K562 (cell line): ENCODE data around the gene EGLN1. TPM values are rescaled to one million over a fixed set of nuclear protein-coding genes. Genes with fewer than 3 reads are reported as not detected.
A peak's percentile ranks its signal among the peaks of the same experiment; 100 is the strongest.

Experiments used
- ATAC-seq: fragments of 200-7000 bp; cut with Tn5 transposase; 3 replicates; pipeline ENCODE4 v1.9.1; 2020; ENCODE audit warnings: moderate library complexity
- BruUV-seq: library from RNA; stranded (reverse); fragments of 400-500 nt; replicated peaks from 2 replicates; lab custom pipeline; 2021; lab: Mats Ljungman, UMichigan
- CTCF ChIA-PET: fragments of 300-600 bp; formaldehyde crosslinking; extraction: SDS; loops from one replicate; lab custom pipeline; 2021; ENCODE audit warnings: low intra/inter-chr PET ratio; lab: Yijun Ruan, JAX
- POLR2A ChIA-PET: fragments of 300-600, 350-650 bp; sonication (Branson Sonifier 250); formaldehyde crosslinking; extraction: SDS; loops from one replicate; lab custom pipeline; 2021; ENCODE audit warnings: antibody characterized with exemption, inconsistent platforms; lab: Yijun Ruan, JAX
- DNase-seq, 4 experiments: peaks; one replicate each; pipeline versions ENCODE4 v3.0.0 to v3.0.0-alpha.2; 2011 to 2018; ENCODE audit warnings: low spot score in 3 of 4, mixed read lengths in 3 of 4; ENCODE audit errors: extremely low read depth in 1 of 4
- FAIRE-seq: peaks from 2 replicates; lab custom pipeline; 2011; peaks lifted over from hg19 to GRCh38; lab: Jason Lieb, UNC
- H2AFZ ChIP-seq: 2 replicates; pipeline ENCODE4 v1.6.0; 2011; ENCODE audit warnings: low read depth, low read length, control low read depth, inconsistent platforms
- H3K27ac ChIP-seq: fragments of 200-600 bp; 3 replicates; pipeline ENCODE4 v1.8.0; 2011; ENCODE audit warnings: low read depth, mild to moderate bottlenecking, control low read depth, inconsistent platforms, low read length, moderate library complexity, mixed read lengths; ENCODE audit errors: extremely low read depth
- H3K27me3 ChIP-seq, 2 experiments: fragments of 300-600 bp in 1 of 2; 2 replicates in 1 of 2; 3 replicates in 1 of 2; pipeline versions ENCODE4 v1.6.0 to v1.8.0; 2011; ENCODE audit warnings: inconsistent platforms in 2 of 2, low read length in 2 of 2, mild to moderate bottlenecking in 1 of 2, mixed read lengths in 1 of 2, moderate library complexity in 1 of 2; ENCODE audit not compliant: control insufficient read depth in 2 of 2, insufficient read depth in 2 of 2
- H3K36me3 ChIP-seq: fragments of 300-600 bp; 3 replicates; pipeline ENCODE4 v1.8.0; 2011; ENCODE audit warnings: mild to moderate bottlenecking, low read length, inconsistent platforms; ENCODE audit not compliant: control insufficient read depth, insufficient read depth
- H3K4me1 ChIP-seq, 2 experiments: fragments of 200-600 bp in 1 of 2; replicated peaks in 1 of 2; 2 replicates in 1 of 2; 3 replicates in 1 of 2; pipeline versions ENCODE4 v1.5.1 to v1.8.0; 2011; ENCODE audit warnings: inconsistent platforms in 2 of 2, low read length in 2 of 2, mild to moderate bottlenecking in 1 of 2, mixed read lengths in 1 of 2, moderate library complexity in 1 of 2; ENCODE audit not compliant: control insufficient read depth in 2 of 2, insufficient read depth in 2 of 2
- H3K4me2 ChIP-seq: 2 replicates; pipeline ENCODE4 v1.6.1; 2011; ENCODE audit warnings: low read length, control low read depth, inconsistent platforms, mixed read lengths; ENCODE audit not compliant: insufficient read depth
- H3K4me3 ChIP-seq: fragments of 200-600 bp; sonication (generic), shearing (Covaris generic); 2 replicates; pipeline ENCODE4 v1.5.1; 2016; ENCODE audit warnings: control low read depth, inconsistent platforms
- H3K79me2 ChIP-seq: fragments of 200-600 bp; 3 replicates; pipeline ENCODE4 v1.8.0; 2011; ENCODE audit warnings: low read length, inconsistent platforms; ENCODE audit not compliant: control insufficient read depth, insufficient read depth
- H3K9ac ChIP-seq, 2 experiments: 2 replicates each; pipeline versions ENCODE4 v1.6.0 to v1.6.1; 2011; ENCODE audit warnings: low read depth in 2 of 2, low read length in 2 of 2, control low read depth in 1 of 2, inconsistent platforms in 1 of 2, mild to moderate bottlenecking in 1 of 2, mixed read lengths in 1 of 2; ENCODE audit not compliant: insufficient read depth in 1 of 2
- H3K9me1 ChIP-seq: one replicate; pipeline ENCODE4 v1.6.0; 2011; ENCODE audit warnings: inconsistent platforms, mild to moderate bottlenecking, low read length, moderate library complexity; ENCODE audit not compliant: control insufficient read depth, insufficient read depth
- H3K9me3 ChIP-seq: replicated peaks from 2 replicates; pipeline ENCODE4 v1.5.1; 2011; ENCODE audit warnings: low read depth, low read length, inconsistent platforms; ENCODE audit not compliant: control insufficient read depth, insufficient read depth
- H4K20me1 ChIP-seq: replicated peaks from 2 replicates; pipeline ENCODE4 v1.6.1; 2011; ENCODE audit warnings: low read length, inconsistent platforms, mixed read lengths; ENCODE audit not compliant: control insufficient read depth, insufficient read depth
- CTCFL ChIP-seq: IDR thresholded peaks from 2 replicates; pipeline ENCODE4 v1.6.1; 2011; ENCODE audit warnings: borderline replicate concordance, low read depth, mild to moderate bottlenecking, moderate library complexity, low read length; ENCODE audit not compliant: insufficient read depth, poor library complexity, severe bottlenecking
- DEAF1 ChIP-seq: fragments of 450-650 bp; formaldehyde crosslinking; IDR thresholded peaks from 2 replicates; pipeline ENCODE4 v1.4.0; 2020; ENCODE audit warnings: mild to moderate bottlenecking, moderate library complexity
- ELF1 ChIP-seq: fragments of 200-800 bp; sonication (Bioruptor generic); IDR thresholded peaks from 2 replicates; pipeline ENCODE4 v1.6.1; 2016; ENCODE audit warnings: missing genetic modification characterization, missing compliant biosample characterization
- HBP1 ChIP-seq: fragments of 450-650 bp; formaldehyde crosslinking; IDR thresholded peaks from 2 replicates; pipeline ENCODE4 v1.4.0; 2022; ENCODE audit warnings: missing genetic modification characterization
- HDGF ChIP-seq: fragments of 450-650 bp; IDR thresholded peaks from 2 replicates; pipeline ENCODE4 v1.6.1; 2016
- KLF16 ChIP-seq: IDR thresholded peaks from 2 replicates; pipeline ENCODE4 v1.6.1; 2016; ENCODE audit warnings: antibody characterized with exemption
- MAZ ChIP-seq, 2 experiments: fragments of 450-650 bp in 1 of 2; sonication (generic) in 1 of 2; formaldehyde crosslinking; IDR thresholded peaks in 1 of 2; conservative IDR thresholded peaks in 1 of 2; 2 replicates each; pipeline versions ENCODE4 v1.4.0 to v1.5.0; 2020; ENCODE audit warnings: mild to moderate bottlenecking in 1 of 2, missing genetic modification reagents in 1 of 2
- MCM2 ChIP-seq: fragments of 450-650 bp; IDR thresholded peaks from 2 replicates; pipeline ENCODE4 v1.6.1; 2017; ENCODE audit warnings: low read depth, mild to moderate bottlenecking
- MEIS2 ChIP-seq: fragments of 450-650 bp; IDR thresholded peaks from 2 replicates; pipeline ENCODE4 v1.6.1; 2014; ENCODE audit warnings: mild to moderate bottlenecking; ENCODE audit not compliant: partially characterized antibody
- MTF1 ChIP-seq: fragments of 250-450 bp; sonication (Bioruptor Pico); IDR thresholded peaks from 2 replicates; pipeline ENCODE4 v1.9.0; 2021; ENCODE audit warnings: moderate library complexity, mild to moderate bottlenecking, inconsistent platforms, borderline replicate concordance
- NCOA4 ChIP-seq: fragments of 450-650 bp; IDR thresholded peaks from 2 replicates; pipeline ENCODE4 v1.6.1; 2018; ENCODE audit warnings: mild to moderate bottlenecking; ENCODE audit not compliant: partially characterized antibody
- NFIC ChIP-seq: fragments of 450-650 bp; IDR thresholded peaks from 2 replicates; pipeline ENCODE4 v1.6.1; 2017; ENCODE audit warnings: mild to moderate bottlenecking, inconsistent platforms
- SMARCA5 ChIP-seq: fragments of 450-650 bp; IDR thresholded peaks from 2 replicates; pipeline ENCODE4 v1.6.1; 2016
- ZBTB26 ChIP-seq: fragments of 450-650 bp; formaldehyde crosslinking; IDR thresholded peaks from 2 replicates; pipeline ENCODE4 v1.4.0; 2022; ENCODE audit warnings: missing genetic modification characterization
- ZNF740 ChIP-seq, 3 experiments: fragments of 200-800 bp in 1 of 3; sonication (Bioruptor generic) in 1 of 3; sonication (generic) in 1 of 3; formaldehyde crosslinking in 1 of 3; IDR thresholded peaks; 2 replicates each; pipeline versions ENCODE4 v1.6.1 to v1.8.0; 2016 to 2022; ENCODE audit warnings: mild to moderate bottlenecking in 2 of 3, missing compliant biosample characterization in 2 of 3, missing genetic modification characterization in 2 of 3, missing genetic modification reagents in 1 of 3
- WGBS: fragments of 100-300 bp; shearing (Covaris generic); methylation state at CpG from one replicate; pipeline ENCODE4 v1.1.6; 2016; ENCODE audit warnings: low coverage, mixed read lengths; ENCODE audit not compliant: insufficient coverage; ENCODE audit errors: missing lambda C conversion rate; 5-methylcytosine and 5-hydroxymethylcytosine counted together
- in situ Hi-C: fragments of 300-500 bp; cut with MboI; formaldehyde crosslinking; loops from 4 replicates; pipeline ENCODE4 v1.15.0; 2018; ENCODE audit warnings: inconsistent platforms, mixed read lengths
- intact Hi-C: fragments of 100-400 bp; cut with micrococcal nuclease; formaldehyde crosslinking; loops from 2 replicates; pipeline ENCODE4 v1.14.2; 2022
- polyA plus RNA-seq, 8 experiments: library from polyadenylated mRNA; depleted of rRNA in 4 of 8; stranded (reverse) in 5 of 8; unstranded in 3 of 8; fragments of >200 nt; fragmentation: Nextera tagmentation in 2 of 8; fragmentation: Illumina TruSeq in 1 of 8; extraction: Ambion mirVana in 2 of 8; extraction: Trizol in 1 of 8; gene quantifications; 2 replicates each; pipeline versions ENCODE4 v1.2.1 to v1.2.3, GENCODE V29; 2011 to 2014; ENCODE audit warnings: inconsistent platforms in 1 of 8, missing spikeins in 1 of 8
- total RNA-seq, 7 experiments: library from RNA; depleted of rRNA in 6 of 7; stranded (reverse); fragments of >200 nt in 6 of 7; fragmentation: Illumina TruSeq in 2 of 7; extraction: Trizol in 2 of 7; gene quantifications; 2 replicates each; pipeline versions ENCODE4 v1.2.1 to v1.2.3, GENCODE V29; 2011 to 2021; ENCODE audit warnings: low replicate concordance in 1 of 7

Gene EGLN1
- total and polyA plus RNA-seq, 9 of the 15 experiments (the other 6 are each of a cell fraction or from before 2014, with no cell fraction given) = 5.2 to 54.3 (median 24.6) TPM

- intact Hi-C loops (loop anchor here (1.0 kb wide), 2 partner anchors 274 to 288 kb away; no protein-coding TSS in a partner anchor), in situ Hi-C loops (no loop called here)
- peak; percentile 54 to 81 (median 62) for DNase-seq
- Histone ChIP-seq H3K79me2 (no peaks in the 10 kb centered on the region), H3K4me1 (no peaks in the 10 kb centered on the region), H3K27ac (no peak overlapping the region), H3K36me3 (no peaks in the 10 kb centered on the region), H3K4me3 (no peak overlapping the region), H4K20me1 (no peaks in the 10 kb centered on the region), H3K9me3 (no peaks in the 10 kb centered on the region), H3K9me1 (no peaks in the 10 kb centered on the region), H3K27me3 (peaks cover 4 to 7% of the 10 kb centered on the region in 2 experiments; a peak in 3 of 5 replicates), H3K4me2 (no peak overlapping the region), H2AFZ (peak overlapping the region; percentile 34; the same call in 1 of the 2 replicates), H3K9ac (no peak overlapping the region)
- ATAC-seq = peak; percentile 97
- BruUV-seq = no TSS peak
- ChIA-PET POLR2A (no interaction called here), CTCF (interaction anchor here (1.2 to 2.4 kb wide), 2 partner anchors 234 to 288 kb away, joined by 3 to 13 read pairs; no protein-coding TSS in a partner anchor)
- WGBS = 24% methylated on average over 11 of the region's 11 CpGs
- FAIRE-seq = peak; percentile 81
- TF ChIP-seq HDGF (no peak), CTCFL (peak; percentile 63), NCOA4 (no peak), MEIS2 (no peak), MTF1 (CRISPR knock-in tag) (no peak), ZBTB26 (CRISPR knock-in tag) (0 out of 2 replicates have a peak, but pooled peaks have one; percentile 43), KLF16 (no peak), DEAF1 (CRISPR knock-in tag) (0 out of 2 replicates have a peak, but pooled peaks have one; percentile 30), ELF1 (tag) (no peak), MCM2 (no peak), NFIC (peak; percentile 85), HBP1 (no peak), MAZ (CRISPR knock-in tag; conservative IDR thresholded peaks at IDR 0.05 in 1 of 2, IDR thresholded peaks at IDR 0.05 in 1 of 2) (peak; percentile 12 to 45; a peak in 1 of 4 replicates), SMARCA5 (peak; percentile 83; the same call in 1 of the 2 replicates), ZNF740 (CRISPR knock-in tag; IDR thresholded peaks at IDR 0.05) (no peak), ZNF740 (tag; IDR thresholded peaks at IDR 0.05) (no peak)
These were observed 106.2 kb downstream of the EGLN1 start for GRCh38 chr1:231315887-231316286.
